Activated CD4-positive, CD25-positive, alpha-beta regulatory T cell treated with anti-CD3 and anti-CD28 coated beads, Interleukin-2, amount 50 U/mL, for 16 hours (primary cell): ENCODE measurements around the gene TMEM63B.
A peak's percentile ranks its signal among the peaks of the same experiment; 100 is the strongest.
"Not testable (repeated sequence)": the region's sequence is repeated elsewhere in the genome, so short reads cannot be mapped to it uniquely, and the experiment has no call there.

Experiments
- DNase-seq: peaks from one replicate; pipeline ENCODE4 v3.0.0-alpha.2; 2020; ENCODE audit warnings: low read depth, low spot score

Gene TMEM63B

DNA sequence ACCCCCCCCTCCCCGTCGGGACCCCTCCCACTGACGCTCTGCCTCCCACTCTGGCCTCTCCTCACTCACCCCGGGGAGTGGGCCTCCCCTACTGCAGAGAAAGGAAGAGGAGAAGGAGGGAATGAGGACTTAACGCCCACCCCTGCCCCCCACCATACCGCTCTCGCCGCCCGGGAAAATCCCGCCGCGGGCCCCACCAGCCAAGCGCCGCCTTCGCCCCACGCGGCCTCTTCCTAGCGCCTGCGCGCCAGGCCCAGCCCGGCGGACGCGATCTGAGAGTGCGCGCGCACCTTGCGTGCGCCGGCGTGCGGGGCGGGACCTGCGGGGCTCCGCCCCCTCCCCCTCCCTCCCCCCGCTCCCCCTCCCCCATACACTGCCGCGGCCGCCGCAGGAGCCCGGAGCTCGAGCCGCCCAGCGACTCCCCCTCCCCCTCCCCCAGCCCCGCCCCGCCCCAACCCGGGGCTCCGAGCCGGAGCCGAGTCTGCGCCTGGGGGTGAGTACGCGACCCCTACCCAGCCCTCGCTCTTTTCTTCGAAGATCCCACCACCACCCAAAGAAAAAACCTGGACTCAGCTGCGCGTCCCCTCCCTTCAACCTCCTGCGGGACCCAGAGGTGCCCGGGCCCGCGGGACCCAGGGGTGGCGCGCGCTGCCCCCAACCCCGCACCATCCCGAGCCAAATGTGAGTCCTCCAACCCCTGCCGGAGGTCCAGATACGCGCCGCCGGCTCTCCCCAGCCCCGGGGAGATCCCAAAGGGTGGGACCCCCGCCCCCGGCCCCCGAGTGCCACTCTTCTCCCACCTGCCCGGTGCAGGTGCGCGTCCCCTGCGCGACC is at the start of gene TMEM63B, which contains the start of gene MRPL14:
Gene TMEM63B, plus strand, starts transcription at position 369 of the 834 bp plus-strand sequence. CDS start 7,031 bp downstream, outside the sequence.
Gene MRPL14, minus strand, starts transcription at position 267 of the 834 bp plus-strand sequence. CDS start 10,841 bp downstream, outside the sequence.
- peak; percentile 83 for DNase-seq

DNA sequence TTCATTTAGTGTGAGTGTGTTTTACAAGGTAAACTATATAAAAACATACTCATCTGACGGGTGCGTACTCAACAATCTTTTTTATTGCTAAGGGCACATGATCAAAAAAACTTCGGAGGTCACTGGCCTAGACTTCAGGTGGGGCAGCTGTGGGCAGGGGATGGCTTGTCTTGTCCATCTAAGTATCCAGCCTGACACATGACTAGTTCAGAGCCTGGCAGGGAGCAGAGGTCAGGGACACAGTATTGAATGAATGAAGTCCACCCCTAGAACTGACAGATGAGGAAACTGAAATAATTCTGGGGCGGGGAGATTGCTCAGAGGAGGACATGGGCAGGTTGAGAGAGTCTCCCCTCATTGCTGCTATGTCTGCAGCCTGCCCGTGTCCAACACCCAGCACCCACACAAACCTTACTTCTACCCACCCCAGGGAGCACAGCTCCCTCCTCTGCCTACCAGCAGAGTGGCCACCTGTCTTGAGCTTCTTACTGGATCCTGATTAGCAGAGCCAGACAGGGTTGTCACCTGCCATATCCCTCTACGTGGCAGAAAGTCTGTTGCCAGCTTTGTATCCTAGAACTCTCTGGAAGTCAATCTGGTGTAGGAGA is 49.0 kb upstream of the TMEM63B start:
- no peak for DNase-seq

DNA sequence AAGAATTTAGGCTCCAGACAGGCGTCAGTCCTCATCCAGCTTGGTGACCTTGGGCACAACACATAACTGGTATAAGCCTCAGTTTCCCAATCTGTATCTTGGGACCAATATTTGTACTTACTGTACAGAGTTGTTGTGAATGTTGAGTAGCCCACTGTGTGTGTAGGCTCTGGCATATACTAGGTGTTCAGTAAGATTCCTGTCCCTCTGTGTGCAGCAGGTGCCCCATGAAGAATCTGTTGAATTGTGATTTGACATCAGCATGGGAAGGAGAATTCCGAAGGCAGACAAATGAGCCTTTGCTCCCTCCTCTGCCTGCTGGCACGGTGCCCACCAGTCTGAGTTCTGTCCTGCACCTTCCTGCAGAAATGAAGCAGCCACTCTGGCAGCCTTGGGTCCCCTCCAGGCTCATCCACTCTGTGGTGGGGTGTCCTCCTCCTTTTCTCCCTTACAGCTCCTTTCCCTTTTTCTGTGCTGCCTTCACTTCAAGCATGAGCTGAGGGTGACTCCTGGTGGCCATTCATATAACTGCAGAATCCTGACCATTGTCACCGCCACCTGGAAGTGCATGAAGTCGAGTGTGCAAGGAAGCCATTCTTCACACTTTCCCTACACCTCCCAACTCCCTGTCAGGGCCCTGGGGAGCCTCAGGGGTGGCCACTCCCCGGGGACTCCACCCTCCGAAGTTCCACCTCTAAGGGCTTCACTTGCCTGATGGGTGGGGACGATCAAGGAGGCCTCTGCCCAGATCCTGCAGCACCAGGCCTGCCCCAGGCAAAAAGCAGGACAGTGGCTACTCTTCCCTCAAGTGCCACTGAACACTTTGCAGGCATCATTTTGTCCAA is 48.3 kb upstream of the TMEM63B start:
- peak; percentile 56 for DNase-seq

DNA sequence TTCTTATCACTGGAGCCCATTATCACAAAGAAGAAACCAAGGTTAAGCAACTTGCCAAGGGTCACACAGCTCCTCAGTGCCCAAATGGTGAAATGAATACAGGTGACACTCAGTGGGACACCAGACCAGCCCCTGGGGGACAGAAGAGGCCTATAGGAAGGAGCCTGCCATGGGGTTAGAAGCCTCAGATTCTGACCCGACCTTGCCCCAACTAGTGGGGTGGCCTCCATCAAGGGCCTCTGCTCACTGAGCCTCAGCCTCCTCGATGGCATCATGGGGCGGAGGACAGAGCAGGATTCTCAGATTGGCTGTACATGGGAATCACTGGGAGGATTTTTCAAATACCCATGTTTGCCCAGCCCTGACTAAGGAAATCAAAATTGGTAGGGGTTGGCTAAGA is 47.7 kb upstream of the TMEM63B start:
- no peak for DNase-seq

DNA sequence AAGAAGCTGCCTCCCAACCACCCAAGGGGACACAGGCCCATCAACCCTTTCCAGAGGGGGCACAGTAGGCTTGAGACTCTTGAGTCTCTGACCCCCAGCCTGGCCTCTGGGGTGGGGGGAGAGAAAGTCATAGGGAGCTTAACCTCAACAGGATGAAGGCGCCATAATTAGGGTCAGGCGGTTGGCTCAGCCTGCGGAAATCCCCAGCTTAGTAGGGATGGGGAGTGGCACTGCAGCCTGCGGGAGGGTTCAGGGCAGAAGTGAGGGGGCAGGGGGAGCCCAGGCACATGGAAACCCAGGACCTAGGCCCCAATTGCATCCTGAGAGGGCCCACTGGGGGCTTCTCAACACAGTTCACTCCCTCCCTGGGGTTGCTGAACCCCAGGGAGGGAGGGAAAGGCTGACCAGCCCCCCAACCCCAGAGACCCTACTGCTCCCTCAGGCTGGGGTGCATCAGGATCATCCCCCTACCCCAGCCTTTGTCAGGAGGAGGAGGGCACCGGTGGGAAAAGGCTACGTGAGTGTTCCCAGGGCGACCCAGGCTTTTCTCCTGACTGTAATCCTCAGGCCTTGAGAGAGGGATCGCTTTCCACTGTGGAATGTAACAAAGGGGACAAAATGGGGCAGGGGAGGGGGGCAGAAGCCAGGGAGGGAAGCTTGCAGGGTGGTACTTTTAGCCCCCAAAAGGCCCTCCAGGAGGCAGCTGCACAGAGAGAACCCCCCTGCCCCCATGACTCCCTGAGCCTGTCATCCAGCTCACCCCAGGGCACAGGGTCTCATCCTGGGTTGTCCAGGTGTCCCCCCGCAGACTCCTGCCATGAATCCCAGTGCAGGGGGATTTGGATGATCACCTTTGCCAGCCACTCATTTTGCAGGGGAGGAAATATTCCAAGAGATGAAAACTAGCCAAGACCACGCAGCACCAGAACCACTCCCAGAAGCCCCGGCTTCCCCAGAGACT is 46.5 kb upstream of the TMEM63B start:
- DNase-seq = no peak

DNA sequence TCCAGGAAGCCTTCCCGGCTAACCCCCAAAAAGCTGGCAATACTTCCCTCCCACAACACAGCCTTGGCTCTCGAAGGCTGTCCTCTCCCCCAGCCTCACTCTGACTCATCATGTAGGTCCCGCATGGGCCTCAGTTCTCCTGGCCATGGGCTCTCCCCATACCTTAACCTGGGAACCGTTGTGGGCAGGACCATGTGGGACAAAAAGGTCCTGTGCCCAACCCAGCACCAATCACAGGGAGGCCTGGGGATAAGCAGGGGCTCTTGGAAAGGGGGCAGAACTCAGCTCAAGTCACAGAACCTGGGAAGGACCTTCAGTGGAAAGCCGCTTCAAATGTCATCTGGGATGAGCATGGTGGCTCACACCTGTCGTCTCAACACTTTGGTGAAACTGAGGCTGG is 45.6 kb upstream of the TMEM63B start:
- no peak for DNase-seq

DNA sequence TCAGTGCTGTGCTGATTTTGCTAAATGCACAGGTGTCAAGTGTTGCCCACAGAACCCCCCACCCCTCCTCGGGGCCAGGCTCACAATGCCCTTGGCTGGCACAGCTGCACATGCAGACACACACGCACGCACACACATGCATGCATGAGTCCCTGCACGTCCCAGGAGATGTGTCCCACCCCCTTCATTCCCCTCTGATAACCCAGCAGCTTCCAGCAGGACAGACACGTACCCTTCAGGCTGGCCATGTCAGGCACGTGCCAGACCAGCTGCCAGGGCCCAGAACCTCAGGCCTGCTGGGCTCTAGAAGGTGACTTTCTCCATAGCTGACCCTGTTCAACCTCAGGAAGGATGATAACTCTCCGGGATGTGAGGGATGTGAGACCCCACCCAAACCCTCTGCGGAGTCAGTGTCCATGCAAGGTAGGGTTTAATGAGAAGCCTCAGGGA is 44.5 kb upstream of the TMEM63B start:
- no peak for DNase-seq

DNA sequence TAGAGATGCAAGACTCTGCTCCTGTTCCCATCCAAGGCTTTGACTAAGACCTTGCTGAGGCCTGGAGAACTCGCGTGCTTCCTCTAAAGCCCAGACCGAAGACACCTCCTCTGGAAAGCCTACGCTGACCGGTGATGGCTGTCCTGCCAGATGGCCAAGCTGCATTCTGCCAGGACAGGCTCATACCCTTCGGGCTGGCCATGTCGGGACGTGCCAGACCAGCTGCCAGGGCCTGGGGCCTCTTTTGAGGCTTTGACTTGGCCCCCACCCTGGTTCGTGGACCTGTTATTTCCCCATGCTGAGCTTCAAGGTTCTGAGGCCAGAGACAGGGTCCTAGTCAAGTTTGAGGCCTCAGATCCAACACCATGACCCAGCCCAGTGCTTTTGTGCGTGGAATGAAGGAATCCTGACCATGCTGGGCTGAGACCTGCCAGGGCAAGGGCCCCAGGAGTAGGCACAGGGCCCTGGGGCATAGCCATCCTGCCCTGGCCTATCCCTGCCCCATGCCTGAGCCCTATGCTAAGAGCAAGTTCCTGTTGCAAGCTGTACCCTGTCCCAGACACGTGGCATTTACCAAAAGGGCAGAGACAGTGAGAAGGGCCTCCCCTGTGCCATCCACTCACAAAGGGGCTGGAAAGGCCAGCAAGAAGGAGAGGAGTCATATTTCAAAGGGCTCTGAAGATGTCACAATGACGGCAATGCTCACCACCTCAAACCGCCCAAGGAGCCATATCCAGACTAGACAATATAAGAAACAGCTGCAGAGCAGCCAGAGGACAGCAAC is 42.9 kb upstream of the TMEM63B start:
- DNase-seq = no peak

DNA sequence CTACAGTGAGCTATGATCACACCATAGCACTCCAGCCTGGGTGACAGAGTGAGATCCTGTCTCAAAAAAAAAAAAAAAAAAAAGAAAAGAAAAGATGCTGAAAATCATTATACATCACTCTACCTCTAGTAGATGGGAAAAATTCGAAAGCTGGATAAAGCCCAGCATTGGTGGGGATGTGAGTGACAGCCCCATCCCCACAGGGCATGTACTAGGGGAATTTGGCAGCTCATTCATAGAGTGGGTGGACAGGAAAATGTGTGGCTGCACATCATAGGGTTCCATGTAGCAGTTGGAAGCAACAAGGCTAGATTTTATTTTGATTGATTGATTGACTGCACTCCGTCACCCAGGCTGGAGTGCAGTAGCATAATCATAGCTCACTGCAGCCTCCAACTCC is 42.1 kb upstream of the TMEM63B start:
- no peak for DNase-seq

DNA sequence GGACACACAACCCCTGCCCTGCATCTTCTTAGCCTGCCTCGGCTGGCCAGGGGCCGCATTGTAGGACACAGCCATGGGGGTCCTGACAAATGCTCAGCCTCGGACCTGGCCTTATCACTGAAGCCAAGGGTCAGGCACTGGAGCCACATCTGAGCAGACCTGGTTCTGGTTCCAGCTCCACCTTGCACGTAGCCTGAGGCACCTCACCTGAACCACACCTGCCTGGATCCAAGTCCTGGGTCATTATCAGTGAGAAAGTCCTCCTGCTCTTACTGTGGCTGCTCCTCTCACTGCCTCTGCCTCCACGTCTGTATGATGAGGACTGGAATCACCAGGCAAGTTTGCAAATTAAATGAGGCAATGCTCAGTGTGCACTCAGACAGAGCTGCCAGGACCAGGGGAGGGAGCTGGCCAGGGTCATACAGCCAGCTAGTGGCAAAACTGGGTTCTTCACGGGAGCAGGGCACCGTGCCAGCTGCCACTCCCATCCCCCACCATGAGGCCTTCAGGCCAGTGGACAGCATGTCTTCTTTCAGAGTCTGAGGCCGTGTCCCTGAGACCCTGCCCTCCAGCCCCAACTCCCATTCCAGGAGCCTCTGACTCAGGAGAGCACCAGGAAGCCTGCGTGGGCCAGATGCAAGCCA is 40.3 kb upstream of the TMEM63B start:
- no peak for DNase-seq

DNA sequence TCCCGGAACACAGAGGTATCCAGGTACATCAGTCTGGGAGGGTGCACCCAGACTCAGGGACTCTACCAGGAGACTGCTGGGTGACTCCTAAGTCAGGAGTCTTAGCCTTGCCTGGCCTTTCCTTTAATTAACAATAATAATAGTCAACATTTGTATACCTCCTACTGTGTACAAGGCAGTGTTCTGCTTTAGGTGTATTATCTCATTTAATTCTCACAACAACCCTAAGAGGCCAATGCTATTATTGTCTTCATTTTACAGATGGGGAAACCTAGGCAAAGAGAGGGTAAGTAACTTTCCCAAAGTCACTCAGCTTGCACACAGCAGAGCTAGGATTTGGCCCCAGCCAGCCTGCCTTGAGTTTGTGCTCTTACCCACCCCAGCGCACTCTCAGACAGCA is 39.7 kb upstream of the TMEM63B start:
- no peak for DNase-seq

DNA sequence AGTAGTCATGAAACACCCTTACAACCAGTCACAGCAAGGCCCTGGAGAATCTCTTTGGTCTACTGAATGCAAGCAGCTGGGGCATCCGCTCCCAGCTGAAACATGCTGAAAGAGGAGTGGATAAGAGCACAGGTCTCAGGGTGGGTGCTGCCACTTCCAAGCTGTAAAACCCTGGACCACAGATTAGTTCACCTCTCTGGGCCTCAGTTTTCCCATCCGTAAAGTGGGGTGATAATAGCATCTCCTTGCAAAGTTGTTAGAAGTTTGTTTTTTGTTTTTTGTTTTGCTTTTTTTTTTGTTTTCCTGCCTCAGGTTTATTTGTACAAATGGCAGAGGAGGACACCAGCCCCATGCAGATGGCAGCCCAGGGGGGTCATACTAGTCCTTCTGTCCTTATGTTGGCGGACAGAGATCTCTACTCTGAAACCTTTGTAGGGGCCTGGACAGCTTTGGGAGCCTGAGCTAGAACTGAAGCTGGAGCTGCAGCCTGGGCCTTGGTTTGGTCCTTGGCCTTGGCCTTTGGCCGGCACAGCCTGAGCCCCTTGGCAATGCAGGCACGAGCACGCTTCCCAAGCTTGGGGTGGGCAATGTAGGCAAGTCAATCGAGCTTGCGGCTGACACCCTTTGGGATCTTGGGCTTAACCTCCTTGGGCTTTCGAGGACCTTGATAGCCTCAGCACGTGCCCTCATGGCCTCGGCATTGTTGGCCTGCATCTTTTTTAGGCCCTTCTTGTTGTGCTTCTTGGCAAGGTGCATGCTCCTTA is 38.3 kb upstream of the TMEM63B start:
- DNase-seq = no peak

DNA sequence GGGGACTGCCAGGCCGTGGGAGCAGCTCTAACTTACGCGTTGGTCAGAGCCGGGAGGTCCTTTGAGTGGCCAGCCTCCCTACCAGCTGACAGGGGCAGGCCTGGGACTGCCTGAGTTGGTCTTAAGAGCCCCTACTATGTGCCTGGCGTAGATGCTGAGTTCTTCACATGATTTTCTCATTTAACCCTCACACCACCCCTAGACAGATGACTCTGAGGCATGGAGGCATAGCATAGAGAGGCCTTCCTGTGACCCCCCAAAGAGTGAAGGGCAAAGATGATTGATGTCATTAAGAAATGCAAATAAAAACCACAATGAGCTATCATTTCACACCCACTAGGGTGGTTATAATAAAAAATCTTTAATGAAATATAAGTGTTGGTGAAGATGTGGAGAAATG is 36.9 kb upstream of the TMEM63B start:
- no peak for DNase-seq

DNA sequence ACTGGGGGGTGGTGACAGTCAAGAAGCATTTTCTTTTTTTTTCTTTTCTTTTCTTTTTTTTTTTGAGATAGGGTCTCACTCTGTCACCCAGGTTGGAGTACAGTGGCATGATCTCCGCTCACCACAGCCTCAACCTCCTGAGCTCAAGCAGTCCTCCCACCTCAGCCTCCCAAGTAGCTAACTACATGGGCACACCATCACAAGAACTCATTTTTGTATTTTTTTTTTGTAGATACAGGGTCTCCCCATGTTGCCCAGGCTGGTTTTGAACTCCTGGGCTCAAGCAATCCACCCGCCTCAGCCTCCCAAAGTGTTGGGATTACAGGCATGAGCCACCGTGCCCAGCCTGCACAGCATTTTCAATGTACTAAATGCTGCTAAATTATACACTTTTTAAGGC is 36.0 kb upstream of the TMEM63B start:
- DNase-seq = not testable (repeated sequence)

DNA sequence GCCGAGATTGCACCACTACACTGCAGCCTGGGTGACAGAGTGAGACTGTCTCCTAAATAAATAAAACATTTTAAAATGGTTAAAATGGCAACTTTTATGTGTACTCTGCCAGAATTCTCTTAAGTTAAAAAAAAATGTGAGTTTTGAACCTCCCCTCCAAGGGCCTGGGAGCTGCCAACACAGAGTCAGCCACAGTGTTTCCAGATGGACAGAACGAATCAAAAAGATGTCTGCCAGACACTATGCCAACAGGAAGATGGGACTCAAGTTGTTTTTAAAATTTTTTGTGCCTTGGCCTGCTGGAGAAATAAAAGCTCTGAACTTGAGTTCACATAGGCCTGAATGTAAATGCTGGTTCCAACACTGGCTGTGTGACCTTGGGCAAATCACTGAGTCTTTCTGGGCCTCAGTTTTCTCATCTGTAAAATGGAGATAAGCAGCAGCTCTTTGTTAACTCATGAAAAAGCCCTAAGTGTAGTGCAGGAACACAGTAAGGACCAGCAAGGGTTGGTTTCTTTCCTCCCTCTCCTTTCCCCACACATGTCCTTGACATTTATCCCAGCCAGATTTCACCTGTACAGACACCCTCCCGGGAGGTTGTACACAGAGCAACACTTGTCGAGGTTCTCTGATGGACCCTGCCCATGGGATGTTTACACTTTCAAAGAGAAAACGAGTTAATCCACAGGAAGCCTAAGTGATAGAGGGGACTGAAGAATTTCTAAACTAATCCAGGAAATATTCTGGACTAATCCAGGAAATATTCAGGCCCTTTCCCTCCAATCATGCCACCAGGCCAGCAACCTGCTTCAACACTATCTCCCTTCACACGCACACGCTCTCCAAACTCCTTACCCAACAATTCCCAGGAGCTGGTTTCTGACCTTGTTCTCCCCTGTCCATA is 35.1 kb upstream of the TMEM63B start:
- DNase-seq = no peak

DNA sequence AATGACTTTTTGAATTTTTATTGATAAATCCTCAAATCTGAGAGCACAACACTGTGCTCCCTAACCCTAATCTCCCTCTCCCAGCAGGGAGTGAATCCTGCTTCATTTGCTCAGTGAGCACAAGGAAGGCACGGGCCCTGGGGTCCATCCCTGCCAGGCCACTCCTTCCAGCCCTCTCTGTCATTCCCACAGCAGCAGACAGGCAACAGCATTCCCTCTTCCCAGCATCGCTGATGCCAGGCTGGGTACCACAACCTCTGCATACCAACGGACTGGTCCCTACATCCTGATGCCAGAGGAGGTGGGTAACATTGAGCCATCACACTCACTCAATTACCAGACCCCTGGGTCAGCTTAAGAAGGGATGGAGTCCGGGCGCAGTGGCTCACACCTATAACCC is 34.3 kb upstream of the TMEM63B start:
- no peak for DNase-seq

DNA sequence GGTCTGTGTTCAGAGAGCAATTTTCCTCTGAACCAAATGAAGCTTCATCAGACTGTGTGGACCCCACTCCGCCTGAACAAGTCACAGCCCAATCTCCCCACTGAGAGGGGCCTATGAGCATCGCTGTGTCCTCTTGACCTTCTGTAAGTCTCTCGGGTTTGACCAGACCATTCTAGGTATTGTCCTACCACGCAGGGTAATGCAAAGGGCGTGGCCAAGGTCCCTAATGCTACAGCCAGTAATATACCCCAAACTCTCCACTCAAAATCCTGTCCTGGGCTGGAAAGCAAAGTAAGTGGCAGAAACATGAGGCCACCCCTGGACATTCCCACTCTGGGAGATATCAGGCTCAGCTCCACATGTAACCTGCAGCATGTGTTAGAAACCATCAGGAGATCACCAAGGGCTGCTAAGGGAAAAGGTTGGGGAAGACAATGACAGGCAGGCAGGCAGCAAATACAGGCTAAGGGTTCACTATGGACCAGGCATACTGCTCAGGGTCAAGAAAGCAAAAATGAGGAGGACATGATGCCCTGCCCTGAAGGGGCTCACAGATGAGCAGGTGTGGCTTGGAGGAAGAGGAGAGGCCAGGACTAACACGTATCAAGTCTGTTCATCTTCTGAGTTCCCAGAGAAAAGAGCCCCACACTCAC is 33.5 kb upstream of the TMEM63B start:
- DNase-seq = no peak
